GM12891 (cell line): ENCODE measurements around the gene INCENP.

Experiments used
- PAX5 ChIP-seq: IDR thresholded peaks from 2 replicates; pipeline ENCODE4 v1.6.1; 2011; ENCODE audit warnings: low read length, moderate library complexity, mild to moderate bottlenecking; ENCODE audit not compliant: insufficient read depth, severe bottlenecking
- POLR2A ChIP-seq: IDR thresholded peaks from 2 replicates; pipeline ENCODE4 v1.6.1; 2011; ENCODE audit warnings: low read depth, low read length, control low read depth
- POLR2AphosphoS5 ChIP-seq: IDR thresholded peaks from 2 replicates; pipeline ENCODE4 v1.6.1; 2011; ENCODE audit warnings: low read depth, low read length, control low read depth
- POU2F2 ChIP-seq: IDR thresholded peaks from 2 replicates; pipeline ENCODE4 v1.6.1; 2011; ENCODE audit warnings: low read depth, mild to moderate bottlenecking, control low read depth, low read length, moderate library complexity
- SPI1 ChIP-seq: IDR thresholded peaks from 2 replicates; pipeline ENCODE4 v1.6.1; 2011; ENCODE audit warnings: low read depth, low read length, control low read depth
- TAF1 ChIP-seq: IDR thresholded peaks from 2 replicates; pipeline ENCODE4 v1.6.1; 2011; ENCODE audit warnings: low read depth, low read length, control low read depth

DNA sequence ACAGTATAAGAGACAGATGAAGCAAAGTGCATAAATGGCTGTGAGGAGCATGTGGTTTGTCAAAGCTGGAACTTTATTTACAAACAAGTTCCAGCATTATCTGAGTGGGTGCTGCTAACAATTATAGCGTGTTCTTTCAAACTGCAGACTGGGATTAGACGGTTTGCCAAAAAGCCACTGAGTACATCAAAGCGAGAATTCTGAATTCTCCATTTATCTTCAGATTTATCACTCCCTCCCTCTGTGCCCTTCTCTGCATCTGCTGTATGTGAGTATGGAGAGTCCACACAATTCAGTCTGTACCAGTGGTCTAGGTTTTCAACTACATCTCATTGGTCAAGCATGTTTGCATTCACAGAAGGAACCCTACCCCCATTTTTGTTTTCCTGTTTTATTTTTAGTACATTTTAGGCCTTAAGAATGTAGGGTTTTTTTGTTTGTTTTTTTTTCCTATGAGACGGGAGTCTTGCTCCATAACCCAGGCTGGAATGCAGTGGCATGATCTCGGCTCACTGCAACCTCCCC is 18.1 kb upstream of the INCENP start:
- TF ChIP-seq POLR2AphosphoS5 (no peak), TAF1 (no peak), POLR2A (no peak), SPI1 (no peak), PAX5 (no peak), POU2F2 (no peak)
